Thoracic aorta (tissue), 2 donors: Measurements from ENCODE around the gene TRIM9. TPM values are rescaled to one million over a fixed set of nuclear protein-coding genes. Genes with fewer than 3 reads are reported as not detected.

Source experiments
- ATAC-seq: fragments of 150-250 bp; one replicate; pipeline ENCODE4 v1.8.0; 2017; ENCODE audit warnings: low read depth; ENCODE audit not compliant: insufficient number of reproducible peaks, low FRiP score
- DNase-seq: peaks from one replicate; pipeline ENCODE4 v3.0.0-alpha.2; 2020; ENCODE audit warnings: low spot score
- H3K27ac ChIP-seq, 2 donors: fragments of 200-600 bp; sonication (generic); 1 replicate in 1 of 2; 2 replicates in 1 of 2; pipeline ENCODE4 v1.5.1; 2016; ENCODE audit warnings: mild to moderate bottlenecking in 2 of 2, moderate library complexity in 2 of 2
- H3K27me3 ChIP-seq: fragments of 200-600 bp; sonication (generic); replicated peaks from 2 replicates; pipeline ENCODE4 v1.6.0; 2016; ENCODE audit warnings: mild to moderate bottlenecking; ENCODE audit not compliant: insufficient read depth
- H3K36me3 ChIP-seq: fragments of 200-600 bp; sonication (generic); one replicate; pipeline ENCODE4 v1.5.1; 2016
- H3K4me1 ChIP-seq, 2 donors: fragments of 200-600 bp; sonication (generic); 1 replicate in 1 of 2; 2 replicates in 1 of 2; pipeline versions ENCODE4 v1.5.1 to v1.6.0; 2016; ENCODE audit warnings: low read depth in 2 of 2, mild to moderate bottlenecking in 1 of 2; ENCODE audit not compliant: control insufficient read depth in 1 of 2
- H3K4me3 ChIP-seq: fragments of 200-600 bp; sonication (generic); 2 replicates; pipeline ENCODE4 v1.5.1; 2016; ENCODE audit warnings: mild to moderate bottlenecking
- H3K9me3 ChIP-seq: fragments of 200-600 bp; sonication (generic); 2 replicates; pipeline ENCODE4 v1.5.1; 2016
- total RNA-seq, 2 donors: library from RNA; depleted of rRNA; stranded (reverse); fragments of >200 nt; gene quantifications; one replicate each; pipeline versions ENCODE4 v1.1.0 to v1.2.3, GENCODE V29; 2016
- TF ChIP-seq, protein P1 (sequence below): fragments of 200-600 bp; sonication (generic); IDR thresholded peaks from one replicate; pipeline ENCODE4 v1.5.1; 2019; ENCODE audit warnings: antibody characterized with exemption

Gene TRIM9
- total RNA-seq, 2 donors from 2014 or later: 0.41 to 2.1 TPM

- ATAC-seq: no peak
- Histone ChIP-seq H3K27me3 (no peaks in the 10 kb centered on the region), H3K36me3 (peaks cover 33% of the 10 kb centered on the region)
Observed at GRCh38 chr14:50931559-50931958, 163.3 kb downstream of the TRIM9 start.

GRCh38 chr14:50929506-50929905 is 165.4 kb downstream of the TRIM9 start:
- no peak overlapping the region for H3K4me3 ChIP-seq
- H3K36me3 ChIP-seq: peaks cover 30% of the 10 kb centered on the region

More at GRCh38 chr14:50931559-50931958, 163.3 kb downstream of the TRIM9 start:
- Histone ChIP-seq H3K27ac (no peak overlapping the region), H3K9me3 (no peaks in the 10 kb centered on the region), H3K4me1 (no peaks in the 10 kb centered on the region), H3K4me3 (no peak overlapping the region)
- TF ChIP-seq, protein P1, sequence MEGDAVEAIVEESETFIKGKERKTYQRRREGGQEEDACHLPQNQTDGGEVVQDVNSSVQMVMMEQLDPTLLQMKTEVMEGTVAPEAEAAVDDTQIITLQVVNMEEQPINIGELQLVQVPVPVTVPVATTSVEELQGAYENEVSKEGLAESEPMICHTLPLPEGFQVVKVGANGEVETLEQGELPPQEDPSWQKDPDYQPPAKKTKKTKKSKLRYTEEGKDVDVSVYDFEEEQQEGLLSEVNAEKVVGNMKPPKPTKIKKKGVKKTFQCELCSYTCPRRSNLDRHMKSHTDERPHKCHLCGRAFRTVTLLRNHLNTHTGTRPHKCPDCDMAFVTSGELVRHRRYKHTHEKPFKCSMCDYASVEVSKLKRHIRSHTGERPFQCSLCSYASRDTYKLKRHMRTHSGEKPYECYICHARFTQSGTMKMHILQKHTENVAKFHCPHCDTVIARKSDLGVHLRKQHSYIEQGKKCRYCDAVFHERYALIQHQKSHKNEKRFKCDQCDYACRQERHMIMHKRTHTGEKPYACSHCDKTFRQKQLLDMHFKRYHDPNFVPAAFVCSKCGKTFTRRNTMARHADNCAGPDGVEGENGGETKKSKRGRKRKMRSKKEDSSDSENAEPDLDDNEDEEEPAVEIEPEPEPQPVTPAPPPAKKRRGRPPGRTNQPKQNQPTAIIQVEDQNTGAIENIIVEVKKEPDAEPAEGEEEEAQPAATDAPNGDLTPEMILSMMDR: no peak
- no peak for DNase-seq

DNA sequence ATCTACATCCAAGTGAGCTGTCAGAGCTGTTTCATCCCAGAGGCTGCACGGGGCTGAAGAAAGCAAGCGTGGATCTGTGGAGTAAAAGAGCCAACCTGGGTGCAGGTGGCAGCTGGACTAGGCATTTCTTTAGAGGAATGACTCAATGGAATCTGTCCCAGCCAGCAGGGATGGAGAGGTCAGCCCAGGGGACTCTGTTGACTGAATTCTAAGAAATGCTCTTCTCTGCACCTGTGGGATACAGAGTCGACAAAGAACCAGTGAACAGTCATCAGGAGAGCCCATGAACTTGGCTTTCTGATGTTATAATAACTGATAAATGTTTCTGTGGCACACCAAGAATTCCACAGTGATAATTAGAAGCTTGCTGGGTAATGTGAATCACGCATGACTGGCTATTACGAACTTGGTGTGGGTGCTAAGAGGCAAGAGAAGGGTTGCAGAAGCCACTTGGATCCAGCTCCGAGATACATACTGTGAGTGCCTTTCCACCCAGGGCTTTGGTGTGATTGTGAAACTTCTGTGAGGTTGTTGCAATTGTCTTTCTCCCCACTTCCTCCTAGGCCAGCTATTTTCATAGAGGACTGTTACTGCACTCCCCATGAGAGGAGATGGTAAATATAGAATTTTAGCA is 166.8 kb downstream of the TRIM9 start:
- H3K4me1 ChIP-seq: no peaks in the 10 kb centered on the region
- no peaks in the 10 kb centered on the region for H3K27me3 ChIP-seq
- peak; percentile 13 for DNase-seq
- H3K27ac ChIP-seq: no peak overlapping the region
- peaks cover 36% of the 10 kb centered on the region for H3K36me3 ChIP-seq
- H3K9me3 ChIP-seq: no peaks in the 10 kb centered on the region
- TF ChIP-seq, protein P1: no peak
- no peak overlapping the region for H3K4me3 ChIP-seq
- no peak for ATAC-seq

More at GRCh38 chr14:50929506-50929905, 165.4 kb downstream of the TRIM9 start:
- DNase-seq: no peak
- Histone ChIP-seq H3K27me3 (no peaks in the 10 kb centered on the region), H3K4me1 (no peaks in the 10 kb centered on the region), H3K9me3 (no peaks in the 10 kb centered on the region), H3K27ac (no peak overlapping the region)
- no peak for ATAC-seq
- TF ChIP-seq, protein P1: no peak

DNA sequence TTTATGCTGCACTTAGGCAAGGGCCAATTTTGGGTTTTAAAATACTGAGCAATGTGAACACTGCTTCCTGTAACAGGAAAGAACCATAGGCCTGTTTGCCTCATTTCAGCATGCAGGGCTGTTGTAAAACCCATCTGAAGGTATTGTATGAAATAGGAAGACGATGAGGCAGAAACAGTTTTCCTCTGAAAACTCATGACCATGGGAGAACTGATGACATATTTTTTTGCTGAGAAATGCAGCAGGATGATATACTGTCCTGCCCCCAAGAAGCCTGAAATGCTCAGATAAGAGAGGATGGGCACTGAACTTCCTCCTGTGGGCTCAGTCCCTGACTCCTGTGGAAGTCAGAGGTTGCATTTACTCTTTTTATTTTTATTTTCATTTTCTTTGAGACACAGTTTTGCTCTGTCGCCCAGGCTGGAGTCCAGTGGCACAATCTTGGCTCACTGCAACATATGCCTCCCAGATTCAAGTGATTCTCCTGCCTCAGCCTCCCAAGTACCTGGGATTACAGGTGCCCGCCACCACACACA is 168.0 kb downstream of the TRIM9 start:
- H3K9me3 ChIP-seq: no peaks in the 10 kb centered on the region
- no peaks in the 10 kb centered on the region for H3K27me3 ChIP-seq
- no peak overlapping the region for H3K27ac ChIP-seq
- DNase-seq: no peak
- H3K4me1 ChIP-seq: no peaks in the 10 kb centered on the region
- TF ChIP-seq, protein P1: no peak
- no peak for ATAC-seq
- H3K36me3 ChIP-seq: peaks cover 26% of the 10 kb centered on the region
- no peak overlapping the region for H3K4me3 ChIP-seq

Other genes starting within 250 kb of the TRIM9 start
- gene ABHD12B, start 223.1 kb downstream of the TRIM9 start, total RNA-seq: not detected
- gene PYGL, start 150.6 kb downstream of the TRIM9 start, total RNA-seq: 10 to 100 TPM; 39.9 to 51.2 TPM
- 10 to 100 TPM; 25.6 to 34.6 TPM for gene TMX1, start 145.1 kb upstream of the TRIM9 start, total RNA-seq